ENCODE data around the gene MMP15. TPM values are rescaled to one million over a fixed set of nuclear protein-coding genes. Genes with fewer than 3 reads are reported as not detected.

MMP15 gene
- total RNA-seq, 6 experiments from 2014 or later = 0.82 to 4.1 (median 1.1) TPM

DNA sequence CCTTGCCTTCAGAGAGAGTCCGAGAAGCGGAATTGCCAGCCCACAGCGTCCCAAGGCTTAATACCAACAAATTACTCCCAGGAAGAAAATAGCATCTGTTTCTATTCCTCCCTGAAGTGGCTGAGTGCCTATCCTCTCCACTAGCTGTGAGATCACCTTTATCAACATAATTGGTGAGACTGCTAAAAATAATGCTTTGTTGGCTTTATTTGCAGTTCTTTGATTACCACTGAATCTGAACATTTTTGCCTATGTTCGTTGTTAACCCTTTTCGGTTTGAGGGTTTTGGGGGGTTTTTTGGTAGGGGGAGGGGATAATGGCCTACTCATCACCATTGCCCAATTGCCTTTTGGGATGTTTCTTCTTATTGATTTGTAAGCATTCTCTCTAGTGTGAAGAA, 31.0 kb downstream of the MMP15 start:
- Mint-ChIP-seq H3K27ac (no peak overlapping the region), H3K9me3 (no peaks in the 10 kb centered on the region), H3K4me3 (no peak overlapping the region), H3K4me1 (ENCODE audit: low read depth) (no peaks in the 10 kb centered on the region), H3K36me3 (ENCODE audit: low read depth) (no peaks in the 10 kb centered on the region), H3K27me3 (ENCODE audit: insufficient read depth) (peaks cover 9% of the 10 kb centered on the region)
- no peak for TF ChIP-seq CTCF (IDR thresholded peaks at IDR 0.05)
- no peak for DNase-seq

- no peak for DNase-seq
- Mint-ChIP-seq H3K4me3 (no peak overlapping the region), H3K27me3 (ENCODE audit: insufficient read depth) (peaks cover 9% of the 10 kb centered on the region), H3K9me3 (no peaks in the 10 kb centered on the region), H3K4me1 (ENCODE audit: low read depth) (no peaks in the 10 kb centered on the region), H3K36me3 (ENCODE audit: low read depth) (no peaks in the 10 kb centered on the region), H3K27ac (no peak overlapping the region)
- TF ChIP-seq CTCF (IDR thresholded peaks at IDR 0.05) = no peak
Observed at GRCh38 chr16:58057121-58057520, 31.6 kb downstream of the MMP15 start.

DNA sequence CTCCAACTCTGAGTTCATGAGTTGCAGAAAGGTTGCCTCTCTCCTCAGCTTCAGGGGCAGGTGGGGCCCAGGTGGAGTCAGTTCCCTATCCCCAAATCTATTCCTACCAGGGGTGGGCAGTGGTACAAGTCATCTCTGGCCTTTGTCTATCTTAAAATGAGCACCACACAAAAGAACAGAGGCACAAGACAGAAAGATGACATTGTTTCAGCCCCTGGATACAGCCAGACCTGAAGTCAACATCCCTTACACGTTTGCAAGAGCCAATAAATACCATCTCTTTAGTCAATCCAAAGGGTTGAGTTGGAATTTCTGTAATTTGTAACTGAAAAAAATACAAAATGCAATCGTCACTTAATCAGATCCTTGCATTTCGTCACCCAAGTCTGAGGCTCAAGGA, 32.2 kb downstream of the MMP15 start:
- H3K4me1 Mint-ChIP-seq (ENCODE audit: low read depth) = no peaks in the 10 kb centered on the region
- no peak for TF ChIP-seq CTCF (IDR thresholded peaks at IDR 0.05)
- H3K9me3 Mint-ChIP-seq = no peaks in the 10 kb centered on the region
- H3K27me3 Mint-ChIP-seq (ENCODE audit: insufficient read depth) = peaks cover 11% of the 10 kb centered on the region
- H3K27ac Mint-ChIP-seq = no peak overlapping the region
- no peak for DNase-seq
- H3K36me3 Mint-ChIP-seq (ENCODE audit: low read depth) = no peaks in the 10 kb centered on the region
- no peak overlapping the region for H3K4me3 Mint-ChIP-seq

DNA sequence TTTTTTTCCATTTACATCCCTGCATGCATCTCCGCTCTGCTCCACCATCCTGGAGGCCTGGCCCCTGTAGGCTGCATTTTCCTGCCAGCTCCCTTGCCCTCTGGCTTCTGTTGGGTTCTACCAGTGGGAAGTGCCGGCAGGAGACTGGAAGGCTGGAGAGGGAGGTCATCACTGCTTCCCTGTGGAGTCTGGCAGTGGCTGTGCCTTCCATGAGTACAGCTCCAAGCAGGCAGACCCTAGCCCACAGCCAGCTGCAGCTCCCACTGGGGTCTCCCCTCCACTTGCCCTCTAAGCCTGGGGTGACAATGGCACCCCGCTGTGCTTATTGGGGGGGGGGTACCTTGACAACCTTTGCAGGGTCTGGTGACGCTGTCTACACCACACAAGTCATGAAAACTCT, 37.3 kb downstream of the MMP15 start:
- no peak overlapping the region for H3K4me3 Mint-ChIP-seq
- H3K36me3 Mint-ChIP-seq (ENCODE audit: low read depth) = no peaks in the 10 kb centered on the region
- H3K27me3 Mint-ChIP-seq (ENCODE audit: insufficient read depth) = peaks cover 6% of the 10 kb centered on the region
- H3K27ac Mint-ChIP-seq = no peak overlapping the region
- H3K4me1 Mint-ChIP-seq (ENCODE audit: low read depth) = no peaks in the 10 kb centered on the region
- H3K9me3 Mint-ChIP-seq = no peaks in the 10 kb centered on the region
- TF ChIP-seq CTCF (IDR thresholded peaks at IDR 0.05) = no peak
- DNase-seq = no peak

DNA sequence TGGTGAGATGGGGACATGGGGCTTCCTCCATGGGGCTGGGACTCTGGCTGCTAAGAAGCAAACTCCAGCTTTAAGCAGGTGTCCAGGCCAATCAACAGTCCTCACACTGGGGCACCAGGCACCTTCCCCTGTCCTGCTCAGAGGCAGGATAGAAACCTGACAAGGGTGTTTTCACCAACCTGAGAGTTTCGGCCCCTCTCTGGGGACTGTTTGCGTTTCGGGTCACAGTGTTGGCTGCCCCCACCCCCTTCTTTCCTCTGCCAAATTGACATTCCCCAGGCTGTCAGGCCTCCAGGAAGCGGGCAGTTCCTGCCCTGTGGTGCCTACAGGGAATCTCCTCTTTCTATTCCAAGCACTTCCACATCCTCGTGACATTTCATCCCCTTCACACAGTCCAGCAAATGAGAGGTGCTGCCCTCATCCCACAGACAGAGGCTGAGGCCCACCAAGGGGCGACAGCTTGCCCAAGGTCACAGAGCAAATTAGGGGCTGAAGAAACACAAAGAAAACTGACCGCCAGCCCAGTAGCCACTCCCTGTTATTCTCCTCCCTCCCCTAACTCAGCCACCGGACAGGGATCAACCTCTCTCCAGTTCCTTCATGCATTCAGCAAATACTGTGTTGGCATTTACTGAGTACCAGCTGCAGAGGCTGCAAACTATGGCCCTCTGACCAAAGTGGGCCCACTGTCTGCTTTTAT, 38.0 kb downstream of the MMP15 start:
- no peaks in the 10 kb centered on the region for H3K36me3 Mint-ChIP-seq (ENCODE audit: low read depth)
- no peaks in the 10 kb centered on the region for H3K9me3 Mint-ChIP-seq
- H3K4me1 Mint-ChIP-seq (ENCODE audit: low read depth) = no peaks in the 10 kb centered on the region
- no peak overlapping the region for H3K4me3 Mint-ChIP-seq
- H3K27me3 Mint-ChIP-seq (ENCODE audit: insufficient read depth) = peaks cover 4% of the 10 kb centered on the region; the same call in 1 of the 2 replicates
- no peak for DNase-seq
- H3K27ac Mint-ChIP-seq = no peak overlapping the region
- TF ChIP-seq CTCF (IDR thresholded peaks at IDR 0.05) = no peak
